Activated CD4-positive, alpha-beta T cell treated with anti-CD3 and anti-CD28 coated beads for 48 hours (primary cell): Measurements from ENCODE around the gene PGP.

ENCODE experiments used
- DNase-seq: peaks from one replicate; pipeline ENCODE4 v3.0.0-alpha.2; 2020

Gene PGP

DNA sequence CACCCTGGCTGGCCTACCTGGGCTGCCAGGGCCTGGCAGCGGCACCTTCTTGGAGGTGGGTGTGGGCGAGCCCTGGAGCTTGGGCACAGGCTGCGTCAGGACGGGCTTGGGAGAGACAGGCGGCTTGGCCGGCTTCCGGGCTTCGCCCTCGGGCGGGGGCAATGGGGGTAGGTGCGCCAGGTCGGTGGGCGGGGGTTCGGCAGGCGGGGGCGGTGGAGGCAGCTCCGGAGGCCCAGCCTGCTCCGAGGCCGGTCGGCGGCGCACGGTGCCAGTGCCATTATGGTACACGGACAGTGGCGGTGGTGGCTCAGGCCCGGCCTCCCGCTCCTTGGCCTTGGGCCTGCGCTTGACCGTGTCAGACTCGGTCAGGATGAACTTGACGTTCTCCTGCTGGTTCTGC lies 35.1 kb downstream of the PGP start:
- no peak for DNase-seq

- no peak for DNase-seq
These were observed 35.5 kb downstream of the PGP start for GRCh38 chr16:2179107-2179501.

DNA sequence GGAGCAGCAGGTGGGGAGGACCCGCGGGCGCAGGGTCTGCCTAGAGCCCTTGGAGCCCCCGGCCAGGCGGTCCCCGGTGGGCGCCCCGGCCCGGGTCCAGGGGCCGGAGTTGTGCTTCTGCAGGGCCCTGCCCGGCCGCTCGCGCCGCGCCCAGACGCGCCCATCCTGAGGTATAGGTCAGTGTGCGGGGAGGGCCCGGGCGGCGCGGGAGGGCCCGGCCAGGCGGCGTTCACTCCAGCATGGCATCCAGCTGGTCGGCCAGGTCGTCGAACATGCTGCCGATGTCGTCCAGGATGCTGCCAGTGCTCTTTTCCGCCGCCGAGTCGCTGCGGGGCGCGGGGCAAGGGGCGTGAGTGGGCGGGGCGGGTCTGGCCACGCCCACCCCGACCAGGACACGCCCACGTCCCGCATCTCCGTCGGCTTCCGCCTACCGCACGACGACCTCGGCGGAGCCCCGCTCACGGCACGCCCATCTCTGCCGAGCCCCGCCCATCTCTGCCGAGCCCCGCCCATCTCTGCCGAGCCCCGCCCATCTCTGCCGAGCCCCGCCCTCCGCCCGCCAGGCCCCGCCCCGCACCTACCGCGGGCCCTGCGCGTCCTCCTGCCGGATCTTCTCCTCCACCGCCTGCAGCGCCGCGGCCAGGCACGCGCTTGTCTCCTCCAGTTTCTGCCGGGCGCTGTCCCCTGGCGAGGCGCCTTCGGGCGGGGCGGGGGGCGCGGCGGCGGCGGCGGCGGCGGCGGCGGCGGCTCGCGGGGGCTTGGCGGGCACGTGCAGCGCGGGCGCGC lies 36.1 kb downstream of the PGP start:
- peak; percentile 64 for DNase-seq

DNA sequence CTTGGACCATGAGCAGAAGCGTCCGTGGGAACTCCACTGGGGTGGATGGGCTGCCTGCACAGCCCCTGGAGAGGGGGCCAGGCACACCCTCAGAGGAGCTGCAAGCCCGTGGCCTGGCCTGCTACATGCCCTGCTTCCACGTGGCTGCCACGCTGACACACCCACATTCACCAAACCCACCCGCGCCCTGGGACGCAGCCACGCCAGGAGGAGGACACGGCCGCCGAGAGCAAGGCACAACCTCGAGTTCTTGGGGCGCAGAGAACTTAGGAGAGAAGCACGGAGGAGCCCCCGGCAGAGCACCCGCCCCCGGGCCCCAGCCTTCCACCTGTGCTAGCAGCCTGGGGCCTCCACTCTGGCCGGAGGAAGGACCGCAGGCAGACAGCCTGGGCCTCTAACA lies 37.1 kb downstream of the PGP start:
- DNase-seq: no peak

GRCh38 chr16:2177101-2177500 lies 37.5 kb downstream of the PGP start:
- DNase-seq: no peak

DNA sequence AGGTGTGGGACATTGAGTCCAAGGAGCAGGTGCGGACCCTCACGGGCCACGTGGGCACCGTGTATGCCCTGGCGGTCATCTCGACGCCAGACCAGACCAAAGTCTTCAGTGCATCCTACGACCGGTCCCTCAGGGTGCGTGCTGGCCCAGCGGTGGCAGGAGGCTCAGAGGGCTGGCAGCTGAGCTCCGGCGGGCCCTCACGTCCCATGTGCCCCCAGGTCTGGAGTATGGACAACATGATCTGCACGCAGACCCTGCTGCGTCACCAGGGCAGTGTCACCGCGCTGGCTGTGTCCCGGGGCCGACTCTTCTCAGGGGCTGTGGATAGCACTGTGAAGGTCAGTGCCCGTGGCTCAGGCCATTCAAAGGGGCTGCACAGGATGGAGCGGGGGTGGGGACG lies 38.6 kb downstream of the PGP start:
- no peak for DNase-seq

- DNase-seq: no peak
These were observed 39.2 kb downstream of the PGP start for GRCh38 chr16:2175454-2175853.

DNA sequence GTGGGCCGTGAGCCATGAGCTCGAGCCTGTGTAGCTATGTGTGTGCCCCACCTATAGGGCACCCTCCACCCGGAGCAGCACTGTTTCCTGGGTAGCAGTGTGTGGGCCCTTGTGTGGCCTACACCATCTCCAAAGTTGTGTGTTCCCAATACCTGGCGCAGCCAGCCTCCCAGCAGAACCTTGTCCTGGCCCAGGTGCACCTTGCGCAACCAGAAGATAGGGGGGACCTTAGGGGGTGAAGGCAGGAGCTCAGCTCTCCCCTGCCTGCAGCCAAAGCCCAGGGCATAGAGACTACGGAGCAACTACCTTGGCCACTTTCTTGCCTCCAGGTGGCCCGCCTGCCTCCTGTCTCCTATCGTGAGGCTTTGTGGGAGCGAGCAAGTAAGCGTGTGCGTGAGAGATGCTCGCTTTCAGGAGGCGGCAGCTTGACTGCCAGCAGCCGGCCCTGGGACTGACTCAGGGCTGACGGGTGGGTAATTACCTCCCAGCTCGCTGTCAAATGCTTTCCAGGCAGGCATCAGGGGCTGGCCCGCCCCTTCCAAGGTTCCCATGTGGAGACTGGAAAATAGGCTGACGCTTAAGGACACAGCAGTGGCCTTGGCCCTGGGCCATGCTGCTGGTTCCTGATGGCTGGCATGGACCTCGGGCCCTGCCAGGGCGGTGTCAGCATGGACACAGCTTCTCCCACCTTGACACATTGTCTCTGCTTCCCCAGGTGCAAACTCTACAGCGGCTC lies 40.1 kb downstream of the PGP start:
- no peak for DNase-seq

DNA sequence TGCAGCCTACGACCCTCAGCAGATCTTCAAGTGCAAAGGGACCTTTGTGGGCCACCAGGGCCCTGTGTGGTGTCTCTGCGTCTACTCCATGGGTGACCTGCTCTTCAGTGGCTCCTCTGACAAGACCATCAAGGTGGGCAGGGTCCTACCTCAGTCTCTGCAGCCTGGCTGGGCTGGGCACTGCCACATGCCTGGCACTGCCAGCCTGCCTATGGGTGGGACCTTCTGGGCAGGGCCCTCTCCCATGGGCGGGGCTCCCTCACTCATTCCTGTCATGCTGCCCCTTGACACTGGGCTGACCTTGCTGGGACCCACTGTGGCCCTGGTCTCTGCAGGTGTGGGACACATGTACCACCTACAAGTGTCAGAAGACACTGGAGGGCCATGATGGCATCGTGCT lies 40.7 kb downstream of the PGP start:
- DNase-seq: no peak

GRCh38 chr16:2173366-2173765 lies 41.3 kb downstream of the PGP start:
- no peak for DNase-seq

- DNase-seq: no peak
These were observed 41.8 kb downstream of the PGP start for GRCh38 chr16:2172688-2173335.

DNA sequence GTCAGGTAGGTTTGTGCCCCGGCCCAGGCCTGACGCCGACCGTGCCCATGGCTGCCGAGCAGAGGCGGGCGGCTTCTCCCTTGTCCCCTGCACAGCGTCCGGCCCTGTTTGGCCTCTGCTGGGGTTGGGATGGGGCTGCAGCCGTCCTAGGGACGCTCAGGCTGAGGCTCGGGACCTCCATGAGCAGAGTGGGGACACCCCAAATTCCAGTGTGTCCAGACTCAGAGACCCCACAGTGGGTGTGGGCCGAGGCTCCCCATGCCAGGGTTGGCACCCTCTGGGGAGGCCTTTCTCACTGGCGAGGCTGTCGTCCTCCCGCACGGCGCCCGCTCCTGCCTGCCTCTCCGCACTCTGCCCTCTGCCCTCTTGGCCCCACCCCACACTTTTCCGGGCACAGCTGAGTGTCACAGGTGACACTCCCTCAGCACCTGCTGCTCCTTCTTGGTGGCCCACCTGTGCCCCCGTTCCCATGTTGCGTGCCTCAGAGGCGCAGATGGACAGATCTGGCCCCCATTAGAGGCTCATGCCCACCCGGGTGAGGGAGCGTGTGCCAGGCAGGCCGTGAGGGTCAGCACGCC lies 43.0 kb downstream of the PGP start:
- DNase-seq: no peak

DNA sequence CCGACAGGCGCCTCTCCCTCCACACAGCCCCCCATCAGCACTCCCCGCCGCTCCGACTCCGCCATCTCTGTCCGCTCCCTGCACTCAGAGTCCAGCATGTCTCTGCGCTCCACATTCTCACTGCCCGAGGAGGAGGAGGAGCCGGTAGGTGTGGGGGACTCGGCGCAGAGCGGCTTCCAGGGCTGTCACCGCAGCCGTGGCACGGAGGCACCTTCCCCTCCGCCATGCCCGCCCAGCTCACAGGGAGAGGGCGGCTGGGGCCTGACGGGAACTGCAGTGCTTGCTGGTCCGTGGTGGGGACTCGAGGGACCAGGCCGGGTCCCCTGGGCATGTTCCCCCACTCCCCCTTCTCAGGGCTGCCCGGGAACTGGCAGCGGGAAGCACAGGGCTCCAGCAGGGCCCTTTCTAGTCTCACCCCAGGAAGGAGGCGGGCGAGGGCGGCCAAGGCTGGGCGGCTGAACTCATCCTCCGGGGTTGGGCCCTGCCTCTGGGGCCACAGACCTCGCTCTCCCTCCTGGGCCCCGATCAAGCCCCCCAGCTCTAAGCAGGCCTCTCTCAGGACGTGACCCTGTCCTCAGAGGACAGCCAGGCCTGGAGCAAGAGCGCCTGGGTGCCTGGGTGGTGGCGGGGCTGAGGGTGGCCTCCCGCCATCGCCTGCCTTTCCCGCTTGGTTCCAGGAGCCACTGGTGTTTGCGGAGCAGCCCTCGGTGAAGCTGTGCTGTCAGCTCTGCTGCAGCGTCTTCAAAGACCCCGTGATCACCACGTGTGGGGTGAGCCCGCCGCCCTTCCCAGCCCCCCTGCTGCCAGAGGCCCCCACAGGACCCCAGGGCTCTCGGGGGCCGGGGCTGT lies 43.8 kb downstream of the PGP start:
- DNase-seq: no peak

DNA sequence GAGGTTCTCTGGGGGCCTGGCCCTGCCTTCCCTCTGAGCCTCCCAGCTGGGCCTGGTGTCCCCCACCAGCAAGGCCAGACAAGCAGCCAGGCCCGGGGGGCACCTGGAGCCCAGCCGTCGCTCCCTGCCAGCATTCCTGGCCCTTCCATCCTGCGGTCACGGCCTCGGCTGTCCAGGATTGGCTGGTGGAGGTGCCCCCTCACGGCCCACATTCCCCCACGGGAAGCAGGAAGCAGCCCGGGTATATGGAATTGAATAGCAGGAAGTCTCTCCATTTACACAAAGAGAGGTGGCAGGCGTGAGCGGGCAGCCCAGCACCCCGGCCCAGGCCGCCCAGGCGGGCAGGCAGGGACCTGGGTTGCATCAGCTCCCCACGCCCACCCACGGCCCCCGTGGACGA lies 44.6 kb downstream of the PGP start:
- DNase-seq: no peak

GRCh38 chr16:2167068-2167638 lies 47.5 kb downstream of the PGP start:
- no peak for DNase-seq

- DNase-seq: no peak
These were observed 48.2 kb downstream of the PGP start for GRCh38 chr16:2166263-2167067.

GRCh38 chr16:2165861-2166260 lies 48.8 kb downstream of the PGP start:
- DNase-seq: no peak

- no peak for DNase-seq
These were observed 51.3 kb downstream of the PGP start for GRCh38 chr16:2163211-2163881.

GRCh38 chr16:2162676-2163118 lies 51.9 kb downstream of the PGP start:
- no peak for DNase-seq

- DNase-seq: no peak
These were observed 52.7 kb downstream of the PGP start for GRCh38 chr16:2161911-2162310.
